Left renal pelvis (tissue), 4 donors: ENCODE results near the gene MAGI1. TPM values are rescaled to one million over a fixed set of nuclear protein-coding genes. Genes with fewer than 3 reads are reported as not detected.
A peak's percentile ranks its signal among the peaks of the same experiment; 100 is the strongest.
"Not testable (repeated sequence)": the region's sequence is repeated elsewhere in the genome, so short reads cannot be mapped to it uniquely, and the experiment has no call there.

Source experiments
- DNase-seq, 4 donors: peaks; one replicate each; pipeline ENCODE4 v3.0.0-alpha.2; 2013; ENCODE audit warnings: low read depth in 4 of 4, low spot score in 3 of 4
- polyA plus RNA-seq, 4 donors: library from polyadenylated mRNA; unstranded; fragments of 120-200 nt; gene quantifications; one replicate each; pipeline ENCODE4 v1.2.1, GENCODE V29; 2013; ENCODE audit not compliant: insufficient read length in 4 of 4

Gene MAGI1
- polyA plus RNA-seq, 4 donors: 9.3 to 33.8 (median 26.9) TPM

DNA sequence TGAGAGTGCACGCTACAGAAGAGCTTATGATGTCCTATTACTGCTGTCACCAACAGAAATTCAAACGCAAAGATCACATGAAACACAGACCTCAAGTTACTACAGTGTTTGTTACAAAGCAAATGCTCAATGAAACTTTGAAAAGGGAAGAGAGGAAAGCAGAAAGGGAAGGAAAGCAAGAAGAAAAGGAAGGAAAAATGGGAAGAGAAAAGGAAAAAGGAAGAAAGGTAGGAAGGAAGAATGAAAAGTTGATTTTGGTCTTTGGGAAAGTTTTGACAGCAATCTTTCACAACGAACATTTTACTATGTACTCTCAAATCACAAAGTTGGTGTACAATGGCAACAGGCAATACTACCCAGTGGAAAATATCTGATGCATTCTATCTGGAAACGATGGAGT lies 514.8 kb downstream of the MAGI1 start:
- no peak for DNase-seq

DNA sequence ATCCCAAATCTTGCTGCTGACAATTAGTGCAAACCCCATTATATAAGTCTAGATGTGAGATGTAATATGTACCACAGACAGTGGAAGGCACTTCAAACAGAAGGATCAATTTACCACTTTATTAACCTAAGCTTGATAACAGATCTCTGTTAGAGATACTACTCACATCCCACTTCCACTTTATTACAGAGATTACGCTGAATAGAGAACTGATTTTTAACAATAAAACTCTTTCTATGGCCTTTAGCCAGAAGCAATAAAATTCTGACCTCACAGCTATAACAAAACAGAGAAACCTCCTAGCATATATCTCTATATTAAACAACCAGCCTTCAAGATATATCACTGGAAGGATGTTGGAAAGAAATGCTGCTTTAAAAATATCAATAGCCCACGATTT lies 517.7 kb downstream of the MAGI1 start:
- DNase-seq: no peak

GRCh38 chr3:65516998-65517397 lies 521.7 kb downstream of the MAGI1 start:
- no peak for DNase-seq

GRCh38 chr3:65514317-65514716 lies 524.4 kb downstream of the MAGI1 start:
- not testable (repeated sequence) for DNase-seq

DNA sequence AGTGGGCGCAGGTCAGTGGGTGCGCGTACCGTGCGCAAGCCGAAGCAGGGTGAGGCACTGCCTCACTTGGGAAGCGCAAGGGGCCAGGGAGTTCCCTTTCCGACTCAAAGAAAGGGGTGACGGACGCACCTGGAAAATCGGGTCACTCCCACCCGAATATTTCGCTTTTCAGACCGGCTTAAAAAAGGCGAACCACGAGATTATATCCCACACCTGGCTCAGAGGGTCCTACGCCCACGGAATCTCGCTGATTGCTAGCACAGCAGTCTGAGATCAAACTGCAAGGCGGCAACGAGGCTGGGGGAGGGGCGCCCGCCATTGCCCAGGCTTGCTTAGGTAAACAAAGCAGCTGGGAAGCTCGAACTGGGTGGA lies 529.3 kb downstream of the MAGI1 start:
- not testable (repeated sequence) for DNase-seq

- DNase-seq: no peak
These were observed 529.8 kb downstream of the MAGI1 start for GRCh38 chr3:65508750-65509422.

- no peak for DNase-seq
These were observed 531.3 kb downstream of the MAGI1 start for GRCh38 chr3:65507437-65507836.

- no peak for DNase-seq
These were observed 534.9 kb downstream of the MAGI1 start for GRCh38 chr3:65503776-65504175.

DNA sequence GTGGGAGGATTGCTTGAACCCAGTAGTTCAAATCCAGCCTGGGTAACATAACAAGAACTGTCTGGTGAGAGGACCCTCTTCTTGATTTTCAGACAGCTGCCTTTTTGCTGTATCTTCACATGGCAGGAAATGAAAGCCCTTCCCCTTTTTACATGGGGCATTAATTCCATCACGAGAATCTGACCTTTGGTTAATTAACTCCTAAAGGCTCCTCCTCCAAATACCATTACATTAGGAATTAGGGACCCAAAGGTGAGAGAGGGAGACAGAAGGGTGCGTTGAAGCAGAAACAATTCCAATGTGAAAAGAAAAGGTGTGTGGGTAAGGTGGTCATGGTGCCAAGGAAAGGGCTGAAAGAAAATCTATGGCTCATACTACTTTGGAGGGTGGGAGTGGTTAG lies 536.2 kb downstream of the MAGI1 start:
- no peak for DNase-seq

- no peak for DNase-seq
These were observed 538.1 kb downstream of the MAGI1 start for GRCh38 chr3:65500398-65501306.

- no peak for DNase-seq
These were observed 540.9 kb downstream of the MAGI1 start for GRCh38 chr3:65497846-65498245.

DNA sequence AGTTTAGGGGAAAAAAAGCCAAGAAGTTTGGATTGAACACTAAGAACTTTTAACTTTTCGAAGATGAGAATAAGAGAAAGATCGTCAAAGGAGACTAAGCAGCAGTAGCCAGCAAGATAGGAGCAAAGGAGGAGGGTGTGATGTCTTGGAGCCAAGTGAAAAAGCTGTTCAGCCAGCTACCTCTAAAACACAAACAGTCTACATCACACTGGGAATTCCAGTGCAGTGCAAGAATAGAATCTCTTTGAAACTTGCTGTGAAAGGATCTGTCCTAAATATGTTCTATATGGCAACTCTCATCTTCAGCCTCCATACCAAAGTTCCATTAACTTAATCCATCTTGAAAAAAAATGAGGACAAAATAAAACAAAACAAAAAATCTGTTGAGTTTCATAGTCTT lies 541.5 kb downstream of the MAGI1 start:
- DNase-seq: no peak

DNA sequence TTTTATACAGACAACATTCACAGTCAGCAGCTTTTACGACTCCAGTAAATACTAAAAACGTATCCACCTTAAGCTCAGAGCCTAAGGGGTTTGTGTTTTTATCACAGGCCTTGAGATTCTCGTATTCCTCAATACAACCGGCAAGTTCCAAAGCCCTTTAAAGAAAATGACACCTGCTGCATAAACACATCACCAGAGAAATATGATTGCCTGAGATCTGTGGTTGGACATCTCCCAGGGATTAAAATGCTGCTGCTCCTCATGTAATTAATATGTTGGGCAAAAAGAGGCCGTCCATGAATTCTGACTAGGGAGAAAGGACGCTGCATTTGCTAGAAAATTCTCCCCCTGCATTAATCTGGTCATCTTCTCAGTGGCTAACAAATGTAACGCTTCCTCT lies 544.8 kb downstream of the MAGI1 start:
- DNase-seq: no peak

DNA sequence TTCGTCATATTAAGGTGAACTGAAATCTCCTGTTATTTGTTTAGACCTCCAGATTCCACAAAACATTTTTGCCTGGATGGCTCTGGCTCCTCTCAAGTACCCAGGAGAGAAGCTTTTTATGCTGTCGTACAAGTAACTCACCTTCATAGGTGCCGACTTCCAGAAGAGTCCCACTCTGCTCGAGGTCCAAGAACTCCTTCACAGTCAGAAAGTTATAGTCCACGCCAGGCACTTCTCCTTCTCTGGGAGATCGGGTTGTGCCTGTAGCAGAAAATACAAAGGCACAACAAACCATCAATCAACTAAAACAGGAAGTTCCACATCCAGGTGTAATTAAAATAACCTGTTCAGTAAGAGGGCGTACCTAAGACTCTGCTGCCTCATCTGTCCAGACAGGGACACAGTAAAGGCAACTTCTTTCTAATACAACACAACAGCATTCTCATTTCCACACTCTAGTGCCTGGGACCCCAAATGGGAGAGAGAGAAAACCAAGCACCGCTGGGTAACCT lies 545.3 kb downstream of the MAGI1 start:
- DNase-seq: no peak

- no peak for DNase-seq
These were observed 546.5 kb downstream of the MAGI1 start for GRCh38 chr3:65492249-65492648.

DNA sequence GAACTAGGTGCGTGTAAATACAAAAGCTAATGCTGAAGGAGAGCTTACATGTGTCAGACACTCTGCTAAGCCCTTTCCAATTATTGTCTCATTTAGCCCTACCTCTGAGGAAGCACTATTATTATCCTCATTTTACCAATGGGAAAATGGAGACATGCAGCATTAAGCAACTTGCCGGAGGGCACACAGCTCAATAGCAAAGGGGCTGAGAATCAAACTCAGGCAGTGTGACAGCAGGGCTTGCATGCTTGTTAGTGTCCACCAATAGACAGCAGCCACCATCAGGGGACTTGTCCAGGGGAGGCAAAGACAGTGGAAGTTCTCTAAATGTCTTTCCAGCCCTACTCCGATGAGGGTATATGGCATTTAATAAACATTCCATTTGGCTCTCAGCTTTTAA lies 548.6 kb downstream of the MAGI1 start:
- no peak for DNase-seq

DNA sequence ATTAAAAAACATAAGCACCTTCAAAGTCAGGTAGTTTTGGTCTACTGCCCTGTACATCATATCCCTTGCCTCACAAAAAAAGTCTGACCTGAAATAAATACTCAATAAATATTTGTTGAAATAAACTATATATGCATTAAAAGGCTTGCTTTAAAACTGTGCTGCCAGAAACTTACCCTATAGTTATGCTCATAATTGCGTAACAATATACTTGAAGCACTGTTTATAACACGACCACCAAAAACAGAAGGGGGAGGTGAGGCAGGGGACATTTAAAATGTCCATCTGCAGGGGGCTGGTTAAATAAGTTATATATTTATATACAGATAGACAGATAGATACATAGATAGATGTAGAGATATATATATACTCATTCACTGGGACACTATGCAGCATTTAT lies 549.5 kb downstream of the MAGI1 start:
- no peak for DNase-seq

DNA sequence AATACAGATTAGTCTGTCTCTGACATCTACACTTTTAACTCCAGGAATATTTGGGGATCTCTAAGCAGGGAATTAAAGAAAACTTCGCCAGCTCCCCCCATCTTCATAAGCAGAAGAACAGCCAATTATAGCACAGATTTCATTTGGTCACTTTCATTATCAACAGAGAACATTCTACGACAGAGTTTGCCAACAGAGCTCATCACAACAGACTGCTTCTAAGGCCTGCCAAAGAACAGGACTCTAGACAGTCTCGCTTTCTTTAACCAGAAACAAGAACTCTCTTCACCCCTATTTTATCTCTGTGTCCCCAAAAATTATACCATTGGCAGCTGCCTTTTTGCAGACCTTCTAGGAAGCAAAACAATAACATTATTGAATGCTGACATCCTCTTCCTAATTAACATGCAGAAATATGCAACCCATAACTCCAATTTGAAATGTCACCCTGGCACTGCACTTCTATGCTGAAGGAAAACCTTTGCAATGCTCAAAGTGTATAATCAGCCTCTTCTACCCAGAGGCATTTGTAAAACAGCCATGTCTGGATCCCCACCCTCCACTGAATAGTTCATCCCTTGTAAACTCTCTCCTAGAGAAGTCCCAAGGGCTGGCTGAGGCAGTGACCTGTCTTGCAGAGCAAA lies 552.8 kb downstream of the MAGI1 start:
- no peak for DNase-seq

- no peak for DNase-seq
These were observed 553.8 kb downstream of the MAGI1 start for GRCh38 chr3:65484964-65485363.

DNA sequence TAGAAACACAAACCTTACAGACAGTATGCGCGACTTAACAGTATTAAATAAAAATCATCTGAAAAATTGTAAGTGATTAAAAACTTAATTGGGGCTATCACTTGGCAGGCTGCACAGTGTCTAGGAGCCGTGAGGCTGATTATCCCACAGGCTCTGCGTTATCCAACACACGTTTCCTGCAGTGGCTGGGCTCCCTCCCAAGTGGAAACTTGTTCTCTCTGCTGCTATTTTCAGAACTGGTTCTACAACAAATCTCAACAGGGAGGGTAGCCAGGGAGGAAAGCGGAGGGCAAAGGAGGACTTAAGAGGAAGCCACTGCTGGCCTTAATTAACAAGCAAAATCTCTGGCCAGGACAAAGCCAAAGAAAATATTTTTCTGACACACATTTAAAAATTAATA lies 555.2 kb downstream of the MAGI1 start:
- peak in 3 of 4 donors; percentile 48 to 62 (median 57) for DNase-seq

DNA sequence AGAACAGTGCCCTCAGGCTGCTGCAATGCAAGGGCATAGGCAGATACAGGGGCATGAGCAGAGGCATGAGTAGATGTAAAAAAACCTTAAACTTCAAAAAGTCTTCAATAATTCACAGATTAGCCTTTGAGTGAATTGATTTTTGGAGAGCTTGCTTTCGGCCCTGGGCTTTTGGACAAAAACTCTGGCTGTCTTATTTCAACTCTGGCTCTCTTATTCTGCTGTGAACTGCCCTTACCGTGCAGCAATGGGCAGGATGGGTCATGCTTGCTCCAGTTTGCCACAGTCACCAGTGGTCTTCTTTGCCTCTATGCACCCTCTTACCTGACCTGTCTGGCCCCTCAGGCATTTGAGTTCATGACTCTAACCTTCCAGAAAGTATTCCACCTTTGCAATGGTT lies 555.7 kb downstream of the MAGI1 start:
- DNase-seq: no peak
